GM12878 (cell line): ENCODE data around the gene PPM1E. TPM values are rescaled to one million over a fixed set of nuclear protein-coding genes. Genes with fewer than 3 reads are reported as not detected.

Experiments used
- ATAC-seq: fragments of 200-7000 bp; cut with Tn5 transposase; 3 replicates; pipeline ENCODE4 v1.9.1; 2020; ENCODE audit warnings: mild to moderate bottlenecking, moderate library complexity
- BruUV-seq: library from RNA; stranded (reverse); fragments of 400-500 nt; replicated peaks from 2 replicates; lab custom pipeline; 2021; lab: Mats Ljungman, UMichigan
- CTCF ChIA-PET: fragments of 300-600 bp; sonication (Branson Sonifier 250); formaldehyde crosslinking; extraction: SDS; loops from one replicate; lab custom pipeline; 2021; ENCODE audit warnings: inconsistent platforms; lab: Yijun Ruan, JAX
- POLR2A ChIA-PET: fragments of 350-600 bp; formaldehyde crosslinking; extraction: SDS; loops from one replicate; lab custom pipeline; 2021; ENCODE audit warnings: inconsistent platforms; lab: Charles Lee
- RAD21 ChIA-PET: fragments of 300-600 bp; sonication (Branson Sonifier 250); formaldehyde crosslinking; loops from one replicate; lab custom pipeline; 2023; ENCODE audit warnings: antibody characterized with exemption; ENCODE audit not compliant: unreplicated experiment; lab: Charles Lee
- SMC1A ChIA-PET: fragments of 300-600 bp; sonication (Branson Sonifier 250); formaldehyde crosslinking; loops from one replicate; lab custom pipeline; 2023; ENCODE audit not compliant: unreplicated experiment, uncharacterized antibody; lab: Charles Lee
- DNase-seq: peaks from one replicate; pipeline ENCODE4 v3.0.0-alpha.2; 2011; ENCODE audit warnings: low read depth, low spot score
- FAIRE-seq: peaks from 3 replicates; lab custom pipeline; 2011; peaks lifted over from hg19 to GRCh38; lab: Jason Lieb, UNC
- H2AFZ ChIP-seq: 2 replicates; pipeline ENCODE4 v1.6.0; 2011; ENCODE audit warnings: low read depth, low read length, control low read depth; ENCODE audit not compliant: control insufficient read depth
- H3K27ac ChIP-seq: 2 replicates; pipeline ENCODE4 v1.5.1; 2011; ENCODE audit warnings: control low read depth; ENCODE audit not compliant: control insufficient read depth, insufficient read depth
- H3K27me3 ChIP-seq, 2 experiments: replicated peaks in 1 of 2; 2 replicates each; pipeline versions ENCODE4 v1.6.0 to v1.6.1; 2011; ENCODE audit warnings: low read length in 1 of 2; ENCODE audit not compliant: control insufficient read depth in 2 of 2, insufficient read depth in 2 of 2
- H3K36me3 ChIP-seq, 2 experiments: 2 replicates each; pipeline ENCODE4 v1.5.1; 2011; ENCODE audit warnings: low read length in 1 of 2; ENCODE audit not compliant: control insufficient read depth in 2 of 2, insufficient read depth in 2 of 2
- H3K4me1 ChIP-seq: 2 replicates; pipeline ENCODE4 v1.6.1; 2011; ENCODE audit warnings: mild to moderate bottlenecking, low read length, moderate library complexity, mixed read lengths; ENCODE audit not compliant: control insufficient read depth, insufficient read depth
- H3K4me2 ChIP-seq: 2 replicates; pipeline ENCODE4 v1.6.0; 2011; ENCODE audit warnings: control low read depth; ENCODE audit not compliant: control insufficient read depth, insufficient read depth
- H3K4me3 ChIP-seq: fragments of 200-600 bp; sonication (generic); 2 replicates; pipeline ENCODE4 v1.5.1; 2016
- H3K79me2 ChIP-seq: 2 replicates; pipeline ENCODE4 v1.6.0; 2011; ENCODE audit warnings: low read length; ENCODE audit not compliant: control insufficient read depth, insufficient read depth
- H3K9ac ChIP-seq: 2 replicates; pipeline ENCODE4 v1.8.0; 2011; ENCODE audit warnings: low read length, control low read depth, mixed read lengths; ENCODE audit not compliant: control insufficient read depth, insufficient read depth
- H3K9me3 ChIP-seq: replicated peaks from 3 replicates; pipeline ENCODE4 v1.5.1; 2011; ENCODE audit warnings: mild to moderate bottlenecking, low read length; ENCODE audit not compliant: control insufficient read depth, insufficient read depth
- H4K20me1 ChIP-seq: 2 replicates; pipeline ENCODE4 v1.6.0; 2011; ENCODE audit not compliant: control insufficient read depth, insufficient read depth
- CHD2 ChIP-seq: IDR thresholded peaks from 2 replicates; pipeline ENCODE4 v1.6.1; 2011; ENCODE audit warnings: low read depth, low read length, improper control_type of control experiment, borderline replicate concordance
- CREB1 ChIP-seq: IDR thresholded peaks from 2 replicates; pipeline ENCODE4 v1.6.1; 2012; ENCODE audit warnings: low read depth, mild to moderate bottlenecking, inconsistent platforms
- E2F8 ChIP-seq: fragments of 450-650 bp; IDR thresholded peaks from 2 replicates; pipeline ENCODE4 v1.6.1; 2018; ENCODE audit warnings: mild to moderate bottlenecking, low read depth, moderate library complexity; ENCODE audit not compliant: partially characterized antibody
- EED ChIP-seq: sonication (generic); IDR thresholded peaks from 2 replicates; pipeline ENCODE4 v1.6.1; 2016; ENCODE audit warnings: antibody characterized with exemption, low read depth
- NFIC ChIP-seq: IDR thresholded peaks from 2 replicates; pipeline ENCODE4 v1.6.1; 2012; ENCODE audit warnings: low read depth, mild to moderate bottlenecking, inconsistent platforms, low read length, moderate library complexity
- NFXL1 ChIP-seq: fragments of 450-650 bp; IDR thresholded peaks from 2 replicates; pipeline ENCODE4 v1.6.1; 2017; ENCODE audit warnings: antibody characterized with exemption, mild to moderate bottlenecking, borderline replicate concordance
- RAD51 ChIP-seq: fragments of 450-650 bp; IDR thresholded peaks from 2 replicates; pipeline ENCODE4 v1.6.1; 2016; ENCODE audit warnings: moderate library complexity, mild to moderate bottlenecking, inconsistent platforms
- RUNX3 ChIP-seq: IDR thresholded peaks from 2 replicates; pipeline ENCODE4 v1.6.1; 2012; ENCODE audit warnings: low read length, inconsistent platforms
- SPI1 ChIP-seq: IDR thresholded peaks from 2 replicates; pipeline ENCODE4 v1.6.1; 2011; ENCODE audit warnings: low read depth, mild to moderate bottlenecking, low read length, moderate library complexity, borderline replicate concordance; ENCODE audit not compliant: insufficient read depth
- TCF12 ChIP-seq: IDR thresholded peaks from 2 replicates; pipeline ENCODE4 v1.6.1; 2011; ENCODE audit warnings: low read depth, mild to moderate bottlenecking, low read length
- TCF3 ChIP-seq: IDR thresholded peaks from 2 replicates; pipeline ENCODE4 v1.6.1; 2012; ENCODE audit warnings: low read depth, mild to moderate bottlenecking, low read length, borderline replicate concordance; ENCODE audit not compliant: insufficient read depth
- TCF7 ChIP-seq: IDR thresholded peaks from 2 replicates; pipeline ENCODE4 v1.6.1; 2014; ENCODE audit warnings: antibody characterized with exemption, borderline replicate concordance
- WRNIP1 ChIP-seq: IDR thresholded peaks from 2 replicates; pipeline ENCODE4 v1.6.1; 2011; ENCODE audit warnings: low read depth, low read length, improper control_type of control experiment, borderline replicate concordance
- YY1 ChIP-seq: IDR thresholded peaks from 2 replicates; pipeline ENCODE4 v1.6.1; 2011; ENCODE audit warnings: low read depth, mild to moderate bottlenecking, low read length
- ZNF207 ChIP-seq: fragments of 450-650 bp; IDR thresholded peaks from 2 replicates; pipeline ENCODE4 v1.6.1; 2014; ENCODE audit warnings: antibody characterized with exemption, mild to moderate bottlenecking, borderline replicate concordance
- ZNF622 ChIP-seq: fragments of 450-650 bp; IDR thresholded peaks from 2 replicates; pipeline ENCODE4 v1.6.1; 2017; ENCODE audit warnings: mild to moderate bottlenecking, inconsistent platforms
- WGBS: methylation state at CpG from one replicate; pipeline ENCODE4 v1.1.6; 2016; ENCODE audit warnings: low lambda C conversion rate; ENCODE audit not compliant: insufficient replicate concordance, insufficient coverage; ENCODE audit errors: missing lambda C conversion rate; 5-methylcytosine and 5-hydroxymethylcytosine counted together
- in situ Hi-C: fragments of 300-500 bp; cut with MboI; formaldehyde crosslinking; loops from 9 replicates; pipeline ENCODE4 v1.14.3; 2018; ENCODE audit warnings: mixed read lengths
- intact Hi-C: fragments of 100-400 bp; cut with micrococcal nuclease; formaldehyde crosslinking; loops from one replicate; pipeline ENCODE4 v1.14.2; 2022; ENCODE audit not compliant: unreplicated experiment
- polyA plus RNA-seq, 11 experiments: library from polyadenylated mRNA; depleted of rRNA in 4 of 11; unstranded in 6 of 11; stranded (reverse) in 5 of 11; fragments of >200 nt; fragmentation: Nextera tagmentation in 4 of 11; fragmentation: Illumina TruSeq in 1 of 11; extraction: Ambion mirVana in 4 of 11; extraction: Trizol in 1 of 11; gene quantifications; 1 replicate in 1 of 11; 2 replicates in 10 of 11; pipeline versions ENCODE4 v1.2.1 to v1.2.3, GENCODE V29; 2011 to 2016; ENCODE audit warnings: inconsistent platforms in 2 of 11, missing spikeins in 2 of 11, low read depth in 1 of 11
- total RNA-seq, 4 experiments: library from RNA; depleted of rRNA in 3 of 4; stranded (reverse); fragments of >200 nt in 3 of 4; fragmentation: Illumina TruSeq in 1 of 4; extraction: Trizol in 1 of 4; gene quantifications; 2 replicates each; pipeline versions ENCODE4 v1.2.1 to v1.2.3, GENCODE V29; 2013 to 2021
- TF ChIP-seq, protein P1 (sequence below): IDR thresholded peaks from 2 replicates; pipeline ENCODE4 v1.6.1; 2012; ENCODE audit warnings: low read depth, low read length, improper control_type of control experiment
- TF ChIP-seq, protein P2 (sequence below): fragments of 150-350 bp; IDR thresholded peaks from 2 replicates; pipeline ENCODE4 v1.6.1; 2014; ENCODE audit warnings: mild to moderate bottlenecking, low read depth, low read length
- TF ChIP-seq, protein P3 (sequence below): fragments of 450-650 bp; IDR thresholded peaks from 2 replicates; pipeline ENCODE4 v1.6.1; 2014; ENCODE audit warnings: mild to moderate bottlenecking

The PPM1E gene
- total and polyA plus RNA-seq, 10 of the 15 experiments (the other 5 are each of a cell fraction or from before 2014, with no cell fraction given) = 0.07 to 0.28 (median 0.16) TPM

DNA sequence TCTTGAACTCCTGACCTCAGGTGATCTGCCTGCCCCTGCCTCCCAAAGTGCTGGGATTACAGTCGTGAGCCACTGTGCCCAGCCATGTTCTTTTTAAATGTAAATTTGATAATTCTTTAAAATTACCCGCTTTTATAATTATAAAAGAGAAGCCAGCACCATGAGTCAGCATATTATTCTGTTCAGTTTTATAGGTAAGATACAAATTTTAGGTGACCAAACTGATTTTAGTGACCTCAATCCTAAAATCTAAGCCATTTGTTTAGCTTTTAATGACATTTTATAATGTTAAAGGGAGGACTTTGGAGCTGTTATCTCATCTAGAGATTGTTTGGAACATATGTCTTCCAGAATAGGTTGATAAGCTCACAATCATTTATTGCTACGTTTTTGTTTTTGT lies 20.8 kb upstream of the PPM1E start:
- Histone ChIP-seq H2AFZ (no peak overlapping the region), H3K27me3 (no peaks in the 10 kb centered on the region), H3K4me1 (no peaks in the 10 kb centered on the region), H4K20me1 (no peaks in the 10 kb centered on the region), H3K9ac (no peak overlapping the region), H3K4me2 (no peak overlapping the region), H3K36me3 (no peaks in the 10 kb centered on the region; a peak in 2 of 4 replicates), H3K9me3 (no peaks in the 10 kb centered on the region), H3K4me3 (no peak overlapping the region), H3K27ac (no peak overlapping the region), H3K79me2 (no peaks in the 10 kb centered on the region)
- ChIA-PET RAD21 (no interaction called here), CTCF (interaction anchor here (0.6 kb wide), 1 partner anchor 169 kb away, joined by 3 read pairs; no protein-coding TSS in a partner anchor), SMC1A (interaction anchor here (1.4 kb wide), 1 partner anchor 9 kb away, joined by 4 read pairs; no protein-coding TSS in a partner anchor), POLR2A (no interaction called here)
- DNase-seq (no peak), FAIRE-seq (no peak), ATAC-seq (no peak)
- 95% methylated on average over 3 of the region's 3 CpGs for WGBS
- no TSS peak for BruUV-seq
- intact Hi-C loops = no loop called here
- in situ Hi-C loops = no loop called here
- TF ChIP-seq, protein P1, sequence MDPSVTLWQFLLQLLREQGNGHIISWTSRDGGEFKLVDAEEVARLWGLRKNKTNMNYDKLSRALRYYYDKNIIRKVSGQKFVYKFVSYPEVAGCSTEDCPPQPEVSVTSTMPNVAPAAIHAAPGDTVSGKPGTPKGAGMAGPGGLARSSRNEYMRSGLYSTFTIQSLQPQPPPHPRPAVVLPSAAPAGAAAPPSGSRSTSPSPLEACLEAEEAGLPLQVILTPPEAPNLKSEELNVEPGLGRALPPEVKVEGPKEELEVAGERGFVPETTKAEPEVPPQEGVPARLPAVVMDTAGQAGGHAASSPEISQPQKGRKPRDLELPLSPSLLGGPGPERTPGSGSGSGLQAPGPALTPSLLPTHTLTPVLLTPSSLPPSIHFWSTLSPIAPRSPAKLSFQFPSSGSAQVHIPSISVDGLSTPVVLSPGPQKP = no peak
- TF ChIP-seq, protein P2, sequence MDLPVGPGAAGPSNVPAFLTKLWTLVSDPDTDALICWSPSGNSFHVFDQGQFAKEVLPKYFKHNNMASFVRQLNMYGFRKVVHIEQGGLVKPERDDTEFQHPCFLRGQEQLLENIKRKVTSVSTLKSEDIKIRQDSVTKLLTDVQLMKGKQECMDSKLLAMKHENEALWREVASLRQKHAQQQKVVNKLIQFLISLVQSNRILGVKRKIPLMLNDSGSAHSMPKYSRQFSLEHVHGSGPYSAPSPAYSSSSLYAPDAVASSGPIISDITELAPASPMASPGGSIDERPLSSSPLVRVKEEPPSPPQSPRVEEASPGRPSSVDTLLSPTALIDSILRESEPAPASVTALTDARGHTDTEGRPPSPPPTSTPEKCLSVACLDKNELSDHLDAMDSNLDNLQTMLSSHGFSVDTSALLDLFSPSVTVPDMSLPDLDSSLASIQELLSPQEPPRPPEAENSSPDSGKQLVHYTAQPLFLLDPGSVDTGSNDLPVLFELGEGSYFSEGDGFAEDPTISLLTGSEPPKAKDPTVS = no peak
- no peak for TF ChIP-seq TCF7
- no peak for TF ChIP-seq CHD2
- TF ChIP-seq NFIC = no peak
- TF ChIP-seq EED = no peak
- no peak for TF ChIP-seq ZNF622
- TF ChIP-seq YY1 = no peak
- TF ChIP-seq E2F8 = no peak
- TF ChIP-seq SPI1 = no peak
- TF ChIP-seq, protein P3, sequence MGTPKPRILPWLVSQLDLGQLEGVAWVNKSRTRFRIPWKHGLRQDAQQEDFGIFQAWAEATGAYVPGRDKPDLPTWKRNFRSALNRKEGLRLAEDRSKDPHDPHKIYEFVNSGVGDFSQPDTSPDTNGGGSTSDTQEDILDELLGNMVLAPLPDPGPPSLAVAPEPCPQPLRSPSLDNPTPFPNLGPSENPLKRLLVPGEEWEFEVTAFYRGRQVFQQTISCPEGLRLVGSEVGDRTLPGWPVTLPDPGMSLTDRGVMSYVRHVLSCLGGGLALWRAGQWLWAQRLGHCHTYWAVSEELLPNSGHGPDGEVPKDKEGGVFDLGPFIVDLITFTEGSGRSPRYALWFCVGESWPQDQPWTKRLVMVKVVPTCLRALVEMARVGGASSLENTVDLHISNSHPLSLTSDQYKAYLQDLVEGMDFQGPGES = no peak
- TF ChIP-seq ZNF207 = no peak
- no peak for TF ChIP-seq RUNX3
- no peak for TF ChIP-seq RAD51
- no peak for TF ChIP-seq TCF3
- no peak for TF ChIP-seq TCF12
- no peak for TF ChIP-seq CREB1
- TF ChIP-seq WRNIP1 = no peak
- TF ChIP-seq NFXL1 = no peak
